Measurements from ENCODE around the gene CCDC6. TPM values are rescaled to one million over a fixed set of nuclear protein-coding genes. Genes with fewer than 3 reads are reported as not detected.

CCDC6 gene
- total and polyA plus RNA-seq, 9 of the 15 experiments (the other 6 are each of a cell fraction or from before 2014, with no cell fraction given), result 10.4 to 41.0 (median 20.9) TPM

- TF ChIP-seq SRF (CRISPR knock-in tag; IDR thresholded peaks at IDR 0.05), result no peak
- no peak for TF ChIP-seq RFX7 (CRISPR knock-in tag; IDR thresholded peaks at IDR 0.05)
- TF ChIP-seq RNF219 (CRISPR knock-in tag; IDR thresholded peaks at IDR 0.05), result no peak
- no peak for TF ChIP-seq MXD1 (CRISPR knock-in tag; IDR thresholded peaks at IDR 0.05; ENCODE audit: borderline replicate concordance, poor library complexity, severe bottlenecking)
- TF ChIP-seq HMGN3 (IDR thresholded peaks at IDR 0.05; ENCODE audit: borderline replicate concordance, extremely low read depth, insufficient read length, low read depth, low read length), result no peak
- TF ChIP-seq PBX2 (CRISPR knock-in tag; IDR thresholded peaks at IDR 0.05; ENCODE audit: low read depth), result no peak
- 0 out of 2 replicates have a peak, but pooled peaks have one; percentile 5 for TF ChIP-seq PBX2 (tag; conservative IDR thresholded peaks at IDR 0.05; ENCODE audit: low read depth)
- no peak for TF ChIP-seq NR0B1 (IDR thresholded peaks at IDR 0.05; ENCODE audit: partially characterized antibody)
- TF ChIP-seq ZNF707 (CRISPR knock-in tag; conservative IDR thresholded peaks at IDR 0.05), result no peak
- no peak for TF ChIP-seq ZNF740 (CRISPR knock-in tag; IDR thresholded peaks at IDR 0.05)
- TF ChIP-seq ZNF740 (tag; IDR thresholded peaks at IDR 0.05), result no peak
- TF ChIP-seq GATAD2B (IDR thresholded peaks at IDR 0.05; ENCODE audit: borderline replicate concordance), result no peak; the same call in 1 of the 2 replicates
- TF ChIP-seq ATF3 (IDR thresholded peaks at IDR 0.05), result peak; percentile 94
- peak; percentile 61; the same call in 1 of the 2 replicates for TF ChIP-seq ATF3 (CRISPR knock-in tag; conservative IDR thresholded peaks at IDR 0.05)
- TF ChIP-seq KAT2B (IDR thresholded peaks at IDR 0.05; ENCODE audit: low read depth, low read length), result no peak
- no peak for TF ChIP-seq PCBP2 (IDR thresholded peaks at IDR 0.05; ENCODE audit: low read depth, low read length, poor library complexity, severe bottlenecking)
- TF ChIP-seq CBX5 (IDR thresholded peaks at IDR 0.05; ENCODE audit: borderline replicate concordance, low read depth), result no peak
Measured at GRCh38 chr10:59907918-59908807, 1.8 kb upstream of the CCDC6 start (continued).
